Thyroid gland (tissue), 4 donors: ENCODE data around the gene NOS1AP. TPM values are rescaled to one million over a fixed set of nuclear protein-coding genes. Genes with fewer than 3 reads are reported as not detected.

Source experiments
- DNase-seq, 2 donors: peaks; one replicate each; pipeline ENCODE4 v3.0.0-alpha.2; 2019
- H3K27ac ChIP-seq, 3 donors: fragments of 200-600 bp; sonication (generic); 1 replicate in 2 of 3; 2 replicates in 1 of 3; pipeline ENCODE4 v1.5.1; 2016 to 2019; ENCODE audit warnings: mild to moderate bottlenecking in 1 of 3, moderate library complexity in 1 of 3
- H3K27me3 ChIP-seq: fragments of 200-600 bp; sonication (generic); one replicate; pipeline ENCODE4 v1.5.1; 2019
- H3K36me3 ChIP-seq, 2 donors: fragments of 200-600 bp; sonication (generic); one replicate each; pipeline ENCODE4 v1.5.1; 2016 to 2019
- H3K4me1 ChIP-seq, 2 donors: fragments of 200-600 bp; sonication (generic); one replicate each; pipeline ENCODE4 v1.5.1; 2017 to 2019
- H3K4me3 ChIP-seq, 3 donors: fragments of 200-600 bp; sonication (generic); replicated peaks in 1 of 3; 1 replicate in 2 of 3; 2 replicates in 1 of 3; pipeline ENCODE4 v1.5.1; 2016; ENCODE audit warnings: mild to moderate bottlenecking in 1 of 3
- H3K9me3 ChIP-seq: fragments of 200-600 bp; sonication (generic); one replicate; pipeline ENCODE4 v1.5.1; 2017
- CTCF ChIP-seq, 6 experiments: fragments of 200-600 bp in 3 of 6; fragments of 450-650 bp in 3 of 6; sonication (generic) in 3 of 6; IDR thresholded peaks; one replicate each; pipeline ENCODE4 v1.5.1; 2016 to 2019; ENCODE audit warnings: antibody characterized with exemption in 6 of 6, mild to moderate bottlenecking in 2 of 6, inconsistent platforms in 1 of 6, moderate library complexity in 1 of 6
- POLR2A ChIP-seq, 2 donors: fragments of 450-650 bp; IDR thresholded peaks; one replicate each; pipeline ENCODE4 v1.6.1; 2017; ENCODE audit warnings: antibody characterized with exemption in 2 of 2, mild to moderate bottlenecking in 2 of 2, moderate library complexity in 1 of 2
- WGBS, 2 donors: methylation state at CpG; one replicate each; pipeline ENCODE4 v1.1.5; 2017; 5-methylcytosine and 5-hydroxymethylcytosine counted together
- intact Hi-C: fragments of 100-400 bp; cut with DNase I; formaldehyde crosslinking; loops from one replicate; pipeline ENCODE4 v1.15.1; 2023
- total RNA-seq, 4 donors: library from RNA; depleted of rRNA; stranded (reverse); fragments of >200 nt; gene quantifications; one replicate each; pipeline ENCODE4 v1.2.3, GENCODE V29; 2016

The NOS1AP gene
- total RNA-seq, 4 donors from 2014 or later: 0.40 to 2.2 (median 0.54) TPM

- no peaks in the 10 kb centered on the region for H3K27me3 ChIP-seq
- TF ChIP-seq POLR2A (IDR thresholded peaks at IDR 0.05) (no peak), CTCF (IDR thresholded peaks at IDR 0.05) (no peak)
- H3K4me1 ChIP-seq: peaks cover 16 to 36% of the 10 kb centered on the region in 2 donors
- WGBS, 2 donors: 88% methylated on average over 1 of the region's 1 CpG
- H3K27ac ChIP-seq: no peak overlapping the region
- intact Hi-C loops: no loop called here
- peak; percentile 9 to 15 for DNase-seq
- no peak overlapping the region for H3K4me3 ChIP-seq
- no peaks in the 10 kb centered on the region for H3K36me3 ChIP-seq
- H3K9me3 ChIP-seq: no peaks in the 10 kb centered on the region
These were observed 163.6 kb downstream of the NOS1AP start for GRCh38 chr1:162233066-162233465.

GRCh38 chr1:162233937-162234336, 164.4 kb downstream of the NOS1AP start:
- no peaks in the 10 kb centered on the region for H3K9me3 ChIP-seq
- WGBS, 2 donors: 92 to 96% methylated on average over 1 of the region's 1 CpG
- peaks cover 16 to 36% of the 10 kb centered on the region in 2 donors for H3K4me1 ChIP-seq
- H3K36me3 ChIP-seq: no peaks in the 10 kb centered on the region
- H3K4me3 ChIP-seq: no peak overlapping the region
- intact Hi-C loops: no loop called here
- no peak for DNase-seq
- no peaks in the 10 kb centered on the region for H3K27me3 ChIP-seq
- no peak for TF ChIP-seq CTCF (IDR thresholded peaks at IDR 0.05)
- no peak for TF ChIP-seq POLR2A (IDR thresholded peaks at IDR 0.05)
- H3K27ac ChIP-seq: no peak overlapping the region

- Histone ChIP-seq H3K4me1 (peaks cover 16 to 37% of the 10 kb centered on the region in 2 donors), H3K36me3 (no peaks in the 10 kb centered on the region), H3K27ac (no peak overlapping the region), H3K27me3 (no peaks in the 10 kb centered on the region), H3K4me3 (no peak overlapping the region), H3K9me3 (no peaks in the 10 kb centered on the region)
- TF ChIP-seq CTCF (IDR thresholded peaks at IDR 0.05): no peak
- DNase-seq: no peak
- 60 to 66% methylated on average over 2 of the region's 2 CpGs for WGBS, 2 donors
- intact Hi-C loops: no loop called here
These were observed 165.1 kb downstream of the NOS1AP start for GRCh38 chr1:162234571-162234970.

GRCh38 chr1:162235241-162235800, 165.8 kb downstream of the NOS1AP start:
- peaks cover 21 to 45% of the 10 kb centered on the region in 2 donors for H3K4me1 ChIP-seq
- no peak for TF ChIP-seq POLR2A (IDR thresholded peaks at IDR 0.05)
- TF ChIP-seq CTCF (IDR thresholded peaks at IDR 0.05): no peak
- intact Hi-C loops: no loop called here
- DNase-seq: peak; percentile 94 to 96
- no peaks in the 10 kb centered on the region for H3K9me3 ChIP-seq
- no peaks in the 10 kb centered on the region for H3K27me3 ChIP-seq
- H3K36me3 ChIP-seq: no peaks in the 10 kb centered on the region
- H3K4me3 ChIP-seq: no peak overlapping the region
- no peak overlapping the region for H3K27ac ChIP-seq
- WGBS, 2 donors: 16 to 26% methylated on average over 7 of the region's 7 CpGs

- WGBS, 2 donors: 63 to 72% methylated on average over 3 of the region's 3 CpGs
- Histone ChIP-seq H3K4me3 (no peak overlapping the region), H3K27me3 (no peaks in the 10 kb centered on the region), H3K9me3 (no peaks in the 10 kb centered on the region), H3K36me3 (no peaks in the 10 kb centered on the region), H3K4me1 (peaks cover 22 to 50% of the 10 kb centered on the region in 2 donors), H3K27ac (no peak overlapping the region)
- DNase-seq: no peak
- intact Hi-C loops: no loop called here
- TF ChIP-seq POLR2A (IDR thresholded peaks at IDR 0.05) (no peak), CTCF (IDR thresholded peaks at IDR 0.05) (no peak)
These were observed 166.7 kb downstream of the NOS1AP start for GRCh38 chr1:162236201-162236600.
